ENCODE results near the gene STOM.
A peak's percentile ranks its signal among the peaks of the same experiment; 100 is the strongest.

The STOM gene

GRCh38 chr9:121368745-121369144 lies 1.3 kb downstream of the STOM start:
- DNase-seq: no peak

- no peak for DNase-seq
Measured at GRCh38 chr9:121368138-121368522, 1.9 kb downstream of the STOM start.

GRCh38 chr9:121367306-121368137 lies 2.5 kb downstream of the STOM start:
- DNase-seq: no peak

- DNase-seq: no peak
Measured at GRCh38 chr9:121366611-121367192, 3.3 kb downstream of the STOM start.

GRCh38 chr9:121365564-121365963 lies 4.5 kb downstream of the STOM start:
- no peak for DNase-seq

- no peak for DNase-seq
Measured at GRCh38 chr9:121364886-121365285, 5.2 kb downstream of the STOM start.

- DNase-seq: no peak
Measured at GRCh38 chr9:121364077-121364476, 6.0 kb downstream of the STOM start.

GRCh38 chr9:121363622-121363961 lies 6.5 kb downstream of the STOM start:
- no peak for DNase-seq

- DNase-seq: no peak
Measured at GRCh38 chr9:121362813-121363621, 7.0 kb downstream of the STOM start.

GRCh38 chr9:121360601-121361374 lies 9.3 kb downstream of the STOM start:
- no peak for DNase-seq

GRCh38 chr9:121359351-121360294 lies 10.4 kb downstream of the STOM start:
- no peak for DNase-seq

- no peak for DNase-seq
Measured at GRCh38 chr9:121358751-121359150, 11.3 kb downstream of the STOM start.

GRCh38 chr9:121357011-121357410 lies 13.0 kb downstream of the STOM start:
- no peak for DNase-seq

- no peak for DNase-seq
Measured at GRCh38 chr9:121354762-121355161, 15.3 kb downstream of the STOM start.

- DNase-seq: no peak
Measured at GRCh38 chr9:121354141-121354540, 15.9 kb downstream of the STOM start.

GRCh38 chr9:121353241-121354061 lies 16.6 kb downstream of the STOM start:
- no peak for DNase-seq

- peak; percentile 88 for DNase-seq
Measured at GRCh38 chr9:121350993-121351561, 19.0 kb downstream of the STOM start.

- no peak for DNase-seq
Measured at GRCh38 chr9:121350036-121350435, 20.0 kb downstream of the STOM start.

GRCh38 chr9:121349009-121349408 lies 21.0 kb downstream of the STOM start:
- no peak for DNase-seq

GRCh38 chr9:121348221-121348620 lies 21.8 kb downstream of the STOM start:
- no peak for DNase-seq

- no peak for DNase-seq
Measured at GRCh38 chr9:121345070-121345469, 25.0 kb downstream of the STOM start.
